ENCODE results near the gene HOXB8.

HOXB8 gene

GRCh38 chr17:48624544-48625494 lies 9.7 kb upstream of the HOXB8 start:
- no peak for DNase-seq

DNA sequence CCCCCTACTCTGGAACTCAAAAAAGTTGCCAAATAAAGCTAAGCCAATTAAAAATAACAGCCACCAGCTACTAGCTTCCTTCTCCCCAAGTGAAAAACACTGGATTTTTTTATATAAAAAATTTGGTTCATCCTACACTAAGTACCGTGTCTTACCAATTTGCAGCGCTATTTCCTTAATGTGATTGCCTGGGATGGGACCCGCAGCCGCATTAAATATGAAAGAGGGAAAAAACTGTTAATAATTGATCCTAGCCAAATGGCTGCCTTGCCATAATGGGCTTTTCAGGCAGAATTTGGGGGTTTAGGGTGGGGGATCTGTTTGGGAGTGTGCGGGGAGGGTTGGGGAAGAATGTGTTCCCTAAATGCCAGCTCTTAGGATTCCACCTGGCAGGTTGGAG lies 9.0 kb upstream of the HOXB8 start:
- DNase-seq: no peak

- DNase-seq: no peak
Measured at GRCh38 chr17:48623583-48623982, 8.5 kb upstream of the HOXB8 start.

- no peak for DNase-seq
Measured at GRCh38 chr17:48622857-48623256, 7.8 kb upstream of the HOXB8 start.

DNA sequence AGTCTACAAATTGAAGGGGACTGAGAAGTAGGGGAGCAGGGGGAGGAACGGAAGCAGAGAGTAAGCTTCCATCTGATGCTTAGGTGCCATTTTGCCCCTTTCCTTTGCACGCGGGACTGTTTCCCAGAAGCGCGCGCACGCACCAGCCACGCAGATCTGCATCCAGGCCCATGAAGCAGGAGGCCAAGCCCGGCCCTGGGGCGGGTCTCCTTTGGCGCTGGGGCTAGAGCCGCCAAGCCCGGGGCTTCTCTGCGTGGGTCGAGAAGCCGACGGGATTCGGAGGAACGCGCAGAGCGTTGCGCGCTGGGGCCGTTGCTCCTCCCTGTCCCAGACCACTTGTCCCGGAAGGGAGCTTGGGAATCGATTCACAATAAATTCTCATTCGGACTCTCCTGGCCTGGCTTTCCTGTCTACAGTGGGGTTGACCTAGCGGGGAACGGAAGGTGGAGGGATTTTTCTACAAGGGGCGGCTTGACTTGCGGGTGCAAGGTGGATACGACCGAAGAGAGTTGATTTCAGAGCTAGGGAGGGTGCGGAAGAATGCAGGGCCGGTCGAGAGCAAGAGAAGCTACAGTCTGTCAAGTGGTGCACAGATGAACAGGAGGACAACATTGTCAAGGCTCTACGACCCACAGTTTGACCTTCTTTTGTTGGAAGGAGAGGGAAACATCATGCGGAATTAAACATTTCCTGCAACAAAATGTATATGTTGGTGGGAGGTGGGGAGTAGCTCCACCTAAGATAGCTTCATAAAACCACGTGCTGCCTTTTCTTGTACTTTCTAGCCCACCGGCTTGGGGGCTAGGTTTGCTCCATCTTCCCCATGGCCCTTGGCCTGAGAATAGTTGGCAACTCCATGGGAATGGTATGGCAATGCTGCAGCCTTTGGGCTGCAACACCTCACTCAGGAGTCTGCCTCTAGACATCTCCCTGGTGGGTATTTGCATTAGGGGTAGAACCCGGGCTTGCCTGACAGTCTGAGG lies 6.6 kb upstream of the HOXB8 start:
- no peak for DNase-seq

GRCh38 chr17:48620461-48621139 lies 5.5 kb upstream of the HOXB8 start:
- DNase-seq: no peak

- DNase-seq: no peak
Measured at GRCh38 chr17:48619826-48620449, 4.8 kb upstream of the HOXB8 start.

GRCh38 chr17:48618256-48618896 lies 3.3 kb upstream of the HOXB8 start:
- peak; percentile 83 for DNase-seq

DNA sequence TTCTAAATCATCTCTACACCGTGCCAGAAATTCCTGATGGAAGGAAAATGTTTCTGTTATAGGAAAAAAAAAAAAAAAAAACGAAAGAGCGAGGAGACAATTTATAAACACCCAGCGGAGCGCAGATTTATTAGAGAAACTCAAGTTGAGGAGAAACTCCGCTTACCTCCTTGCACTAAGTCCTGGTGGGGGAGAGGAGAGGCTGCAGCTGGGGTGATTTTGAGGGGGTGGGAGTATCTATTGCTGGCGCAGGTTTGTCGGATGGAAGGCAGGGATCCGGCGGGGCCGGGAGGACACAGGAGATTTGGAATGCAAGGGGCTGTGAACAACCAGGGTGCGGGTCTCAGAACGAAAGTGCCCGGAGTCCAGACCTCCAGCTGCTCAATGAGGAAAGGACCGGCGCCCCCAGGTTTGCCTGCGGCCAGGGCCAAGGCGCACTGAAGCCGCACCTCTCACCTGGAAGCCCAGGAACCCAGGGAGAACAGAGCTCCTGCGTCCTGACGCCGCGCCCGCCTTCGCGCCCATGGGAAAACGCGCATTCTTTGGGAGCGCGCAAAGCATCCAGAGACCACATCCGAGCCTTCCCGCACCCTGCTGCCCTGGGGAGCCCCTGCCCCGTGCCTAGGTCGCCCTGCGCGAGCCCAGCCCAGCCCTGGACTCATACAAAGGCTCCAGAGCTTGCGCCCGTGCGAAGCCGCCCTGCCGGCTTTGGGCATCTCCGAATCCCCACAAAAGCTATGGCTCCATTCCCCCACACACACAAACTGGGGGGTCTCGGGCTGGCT lies 2.6 kb upstream of the HOXB8 start:
- DNase-seq: no peak

- no peak for DNase-seq
Measured at GRCh38 chr17:48616717-48617470, 1.8 kb upstream of the HOXB8 start.

DNA sequence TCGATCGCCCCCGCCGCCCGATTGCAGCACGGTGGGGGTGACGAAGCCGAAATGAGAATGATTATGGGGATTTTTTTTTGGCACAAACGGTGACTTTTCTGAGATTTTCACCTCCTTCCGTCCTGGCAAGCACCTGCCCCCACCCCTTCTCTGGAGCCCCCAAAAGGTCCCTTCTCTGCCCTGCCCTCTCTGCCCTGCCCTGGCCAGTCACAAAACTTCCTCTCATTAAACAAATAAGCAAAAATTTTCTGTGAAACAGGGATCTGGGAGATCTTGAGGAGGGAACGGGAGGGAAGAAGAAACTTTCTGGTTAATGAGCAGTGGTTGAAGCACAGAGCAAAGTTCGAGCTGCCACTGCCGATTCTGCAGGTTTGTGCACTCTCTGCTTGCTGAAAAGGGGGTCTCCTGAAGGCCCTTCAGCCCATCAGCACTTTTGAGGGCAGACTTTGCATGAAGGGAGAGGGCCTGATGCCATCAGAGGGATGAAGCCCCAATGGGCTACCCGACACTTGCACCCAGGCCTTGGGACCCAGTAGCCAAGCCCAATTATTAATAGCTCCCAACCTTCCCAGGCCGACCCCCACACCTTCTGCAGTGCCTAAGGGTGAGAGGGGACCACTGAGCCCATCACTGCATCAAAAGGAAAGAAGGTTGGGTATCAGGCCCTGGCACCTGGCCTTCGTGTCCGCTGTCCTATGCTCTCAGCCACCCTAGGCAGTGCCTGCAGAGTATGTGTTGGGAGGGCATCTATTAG lies 1.0 kb upstream of the HOXB8 start:
- no peak for DNase-seq

DNA sequence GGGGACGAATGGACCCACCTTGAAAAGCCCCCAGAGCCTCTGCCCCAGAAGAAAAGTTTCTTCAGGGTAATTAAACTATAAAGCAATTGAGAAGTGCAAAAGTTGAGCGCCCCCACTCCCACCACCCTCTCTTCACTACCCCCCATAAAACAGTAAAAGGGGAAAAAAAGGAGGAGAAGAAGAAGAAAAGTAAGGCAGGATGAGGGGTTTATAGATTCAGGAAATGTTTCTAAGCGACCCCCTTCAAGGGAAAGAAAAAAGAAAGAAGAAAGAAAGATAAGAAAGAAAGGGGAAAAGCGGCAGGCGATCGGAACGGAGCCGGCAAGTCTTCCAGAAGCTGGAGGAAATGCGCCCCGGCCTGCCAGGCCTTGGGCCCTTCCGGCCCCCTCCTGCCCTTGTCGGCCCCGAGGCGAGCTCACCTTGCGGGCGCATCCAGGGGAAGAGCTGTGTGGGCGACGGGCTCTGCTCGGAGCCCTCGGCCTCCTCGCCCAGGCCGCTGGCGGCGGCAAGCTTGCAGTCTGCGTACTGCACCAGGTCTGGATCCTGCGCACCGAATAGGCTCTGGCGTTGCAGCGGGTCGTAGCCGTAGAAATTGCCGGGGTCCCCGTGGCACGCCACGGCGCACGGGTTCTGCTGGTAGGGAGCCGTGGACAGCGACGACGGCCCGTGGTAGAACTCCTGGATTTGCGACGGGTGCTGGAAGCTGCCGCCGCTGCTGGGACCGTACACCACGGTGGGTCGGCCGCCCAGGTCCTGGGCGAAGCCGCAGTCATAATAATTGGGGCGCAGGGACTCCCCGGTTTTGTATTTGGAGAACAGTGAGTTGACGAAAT lies 1.0 kb downstream of the HOXB8 start:
- DNase-seq: no peak

GRCh38 chr17:48612854-48613691 lies 2.0 kb downstream of the HOXB8 start:
- DNase-seq: peak; percentile 60

DNA sequence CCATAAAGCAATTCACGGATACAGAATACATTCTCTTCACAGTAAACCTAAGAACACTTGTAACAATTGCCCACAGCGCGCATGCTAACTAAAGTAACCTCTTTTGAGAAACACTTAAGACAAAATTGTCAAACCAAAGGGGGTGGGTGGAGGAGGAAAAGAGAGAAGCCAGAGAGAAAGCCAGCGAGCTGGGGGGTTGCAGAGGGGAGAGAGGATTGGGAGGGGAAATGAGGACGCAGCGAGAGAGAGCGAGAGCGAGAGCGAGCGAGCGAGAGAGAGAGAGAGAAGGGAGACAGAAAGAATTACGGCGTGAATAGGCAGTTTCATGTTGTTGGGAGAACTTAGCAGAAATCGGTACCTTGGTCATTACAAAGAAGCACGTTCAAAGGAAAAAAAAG lies 2.6 kb downstream of the HOXB8 start:
- peak; percentile 64 for DNase-seq

- no peak for DNase-seq
Measured at GRCh38 chr17:48611681-48612455, 3.2 kb downstream of the HOXB8 start.

GRCh38 chr17:48611213-48611612 lies 3.9 kb downstream of the HOXB8 start:
- no peak for DNase-seq

All from fibroblast of upper back skin (primary cell).